Subcutaneous adipose tissue (tissue), 4 donors: ENCODE measurements around the gene HJURP. TPM values are rescaled to one million over a fixed set of nuclear protein-coding genes. Genes with fewer than 3 reads are reported as not detected.

Experiments
- CTCF ChIP-seq: fragments of 450-650 bp; IDR thresholded peaks from one replicate; pipeline ENCODE4 v1.5.1; 2016; ENCODE audit warnings: low read depth, mild to moderate bottlenecking, control low read depth, antibody characterized with exemption, moderate library complexity
- total RNA-seq, 4 donors: library from RNA; depleted of rRNA; stranded (reverse); fragments of >200 nt; gene quantifications; one replicate each; pipeline ENCODE4 v1.1.0, GENCODE V29; 2016

Gene HJURP
- total RNA-seq, 4 donors from 2014 or later, result 1.9 to 2.0 TPM; not detected in 2

GRCh38 chr2:233840520-233840919 lies 13.8 kb downstream of the HJURP start:
- TF ChIP-seq CTCF, result no peak

DNA sequence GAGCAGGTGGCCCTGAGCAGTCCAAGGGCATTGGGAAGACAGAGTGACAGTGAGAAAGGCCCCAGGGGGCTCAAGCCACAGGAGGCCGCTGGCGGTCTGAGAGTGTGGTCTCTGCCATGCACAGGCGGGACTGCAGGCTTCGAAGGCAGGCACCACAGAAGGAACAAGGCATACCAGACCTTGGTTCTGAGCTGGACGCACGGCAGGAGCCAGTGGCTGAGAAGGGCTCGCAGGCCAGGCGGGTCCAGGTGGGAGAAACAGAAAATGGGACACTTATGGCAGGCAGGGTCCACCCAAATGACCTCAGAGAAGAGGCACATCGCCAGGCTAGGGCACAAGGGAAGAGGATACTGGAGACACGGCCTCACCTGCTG lies 14.9 kb downstream of the HJURP start:
- no peak for TF ChIP-seq CTCF

DNA sequence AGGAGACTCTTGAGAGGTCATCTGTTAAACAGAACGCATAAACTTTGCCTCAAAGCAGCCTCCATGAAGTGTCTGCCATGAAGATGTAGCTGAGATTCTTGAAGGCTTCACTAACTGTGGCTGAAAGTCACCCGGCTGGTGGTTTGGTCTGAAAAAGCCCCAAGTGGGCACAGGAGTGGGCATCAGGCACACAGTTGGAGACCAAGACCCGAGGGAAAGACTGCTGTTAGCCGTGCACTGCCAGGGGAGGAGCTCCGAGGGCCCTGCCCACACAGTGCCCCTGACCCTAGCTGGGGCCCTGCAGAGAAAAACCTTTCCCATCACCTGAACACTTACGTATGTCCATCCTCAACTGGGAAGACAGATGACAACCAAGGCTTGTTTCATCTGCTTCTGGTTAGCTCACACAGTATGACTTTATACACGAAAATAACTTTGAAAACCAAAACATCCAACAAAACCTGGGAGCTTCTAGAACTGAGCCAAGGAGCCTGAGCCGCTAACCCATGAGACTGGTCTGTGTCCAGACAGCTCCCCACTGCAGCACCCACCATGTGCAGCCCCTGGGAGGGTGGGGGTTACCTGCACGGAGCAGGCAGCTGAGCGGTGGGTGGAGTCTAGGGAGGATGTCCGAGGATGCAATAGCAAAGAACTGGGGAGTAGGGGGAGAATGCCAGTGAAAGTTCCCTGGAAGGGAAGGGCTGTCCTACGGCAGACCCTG lies 15.4 kb downstream of the HJURP start:
- no peak for TF ChIP-seq CTCF

- TF ChIP-seq CTCF, result no peak
Observed at GRCh38 chr2:233838251-233838650, 16.1 kb downstream of the HJURP start.

- no peak for TF ChIP-seq CTCF
Observed at GRCh38 chr2:233837694-233838229, 16.6 kb downstream of the HJURP start.

DNA sequence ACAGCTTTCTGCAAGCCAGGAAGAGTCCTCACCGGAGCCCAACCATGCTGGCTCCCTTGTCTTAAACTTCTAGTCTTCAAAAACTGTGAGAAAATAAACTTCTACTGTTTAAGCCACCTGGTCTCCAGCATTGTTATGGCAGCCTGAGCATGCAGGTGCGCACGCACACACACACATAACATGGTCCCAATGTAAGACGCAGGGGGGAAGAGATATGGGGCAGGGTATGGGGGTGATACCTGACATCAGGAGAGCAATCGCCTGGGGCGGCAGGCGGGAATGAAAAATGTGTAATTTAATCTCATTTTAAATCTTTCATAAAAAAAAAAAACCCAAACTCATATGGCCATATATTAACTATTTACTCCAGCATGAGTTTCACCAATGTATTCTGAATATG lies 18.0 kb downstream of the HJURP start:
- no peak for TF ChIP-seq CTCF

DNA sequence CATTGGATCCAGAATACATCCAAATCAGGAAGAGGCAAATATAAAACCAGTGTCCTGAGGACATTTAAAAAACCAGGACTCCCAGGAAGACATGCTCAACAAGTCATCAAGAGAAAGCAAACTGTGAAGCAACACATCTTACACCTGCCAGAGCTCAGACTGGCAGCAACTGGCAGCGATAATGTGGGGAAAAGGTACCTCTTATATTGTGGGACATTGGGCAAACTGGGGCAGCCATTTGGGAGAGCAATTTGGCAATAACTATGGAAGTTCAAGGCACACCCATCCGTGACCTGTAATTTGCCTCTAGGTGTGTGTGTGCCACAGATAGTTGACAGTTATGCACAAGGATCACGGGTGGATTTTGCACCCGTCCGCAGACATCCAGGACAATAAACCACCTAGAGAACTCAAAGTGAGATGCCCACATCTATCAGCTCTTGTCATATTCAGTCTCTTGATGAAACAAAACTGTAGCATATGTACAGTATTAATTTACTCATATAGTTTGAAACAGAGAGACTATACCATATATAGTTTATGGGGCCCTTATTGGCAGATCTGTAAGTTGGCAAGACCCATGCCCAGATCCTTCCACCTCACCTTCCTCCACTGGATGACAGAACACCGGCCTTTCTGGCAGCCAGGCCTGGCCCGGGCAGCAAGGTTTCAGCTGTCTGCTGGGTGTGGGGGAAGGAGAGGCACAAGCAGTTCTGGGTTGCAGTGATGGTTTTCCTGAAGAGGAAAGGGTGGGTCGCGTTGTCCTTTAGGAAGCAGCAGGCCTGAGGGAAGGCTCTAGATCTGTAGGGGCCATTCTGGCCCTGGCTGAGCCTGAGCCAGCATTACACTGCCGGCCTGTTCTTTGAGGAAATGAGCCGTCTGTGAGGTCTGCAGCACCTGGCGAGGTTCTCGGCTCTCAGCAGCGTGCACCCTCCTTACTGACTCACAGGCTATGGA lies 18.8 kb downstream of the HJURP start:
- no peak for TF ChIP-seq CTCF
